GM12892 (cell line): ENCODE measurements around the gene GVQW3.

ENCODE experiments used
- POLR2A ChIP-seq: IDR thresholded peaks from 2 replicates; pipeline ENCODE4 v1.6.1; 2011; ENCODE audit warnings: low read depth, low read length, control low read depth
- POLR2AphosphoS5 ChIP-seq: IDR thresholded peaks from 2 replicates; pipeline ENCODE4 v1.6.1; 2011; ENCODE audit warnings: low read depth, low read length, control low read depth
- TAF1 ChIP-seq: IDR thresholded peaks from 2 replicates; pipeline ENCODE4 v1.6.1; 2011; ENCODE audit warnings: low read depth, mild to moderate bottlenecking, control low read depth, low read length, borderline replicate concordance

GRCh38 chr11:76453248-76453647, 72.1 kb downstream of the GVQW3 start:
- TF ChIP-seq POLR2AphosphoS5 (no peak), POLR2A (no peak), TAF1 (no peak)
